GM15510 (cell line): ENCODE measurements around the gene CLDN6.

Experiments used
- POLR2A ChIP-seq: IDR thresholded peaks from 3 replicates; pipeline ENCODE4 v1.6.1; 2011; ENCODE audit warnings: borderline replicate concordance; ENCODE audit not compliant: insufficient read length; ENCODE audit errors: extremely low read depth

The CLDN6 gene

GRCh38 chr16:2991566-2992261, 26.3 kb downstream of the CLDN6 start:
- no peak for TF ChIP-seq POLR2A

- no peak for TF ChIP-seq POLR2A
Observed at GRCh38 chr16:2990891-2991290, 27.1 kb downstream of the CLDN6 start.

- no peak for TF ChIP-seq POLR2A
Observed at GRCh38 chr16:2988590-2989099, 29.3 kb downstream of the CLDN6 start.

GRCh38 chr16:2987833-2988232, 30.1 kb downstream of the CLDN6 start:
- no peak for TF ChIP-seq POLR2A

- TF ChIP-seq POLR2A: no peak
Observed at GRCh38 chr16:2987286-2987685, 30.7 kb downstream of the CLDN6 start.

GRCh38 chr16:2986623-2987188, 31.3 kb downstream of the CLDN6 start:
- no peak for TF ChIP-seq POLR2A

GRCh38 chr16:2985893-2986355, 32.1 kb downstream of the CLDN6 start:
- TF ChIP-seq POLR2A: no peak

- no peak for TF ChIP-seq POLR2A
Observed at GRCh38 chr16:2985462-2985861, 32.5 kb downstream of the CLDN6 start.

- no peak for TF ChIP-seq POLR2A
Observed at GRCh38 chr16:2983706-2984136, 34.3 kb downstream of the CLDN6 start.

- TF ChIP-seq POLR2A: no peak
Observed at GRCh38 chr16:2982402-2982801, 35.6 kb downstream of the CLDN6 start.

- no peak for TF ChIP-seq POLR2A
Observed at GRCh38 chr16:2981899-2982250, 36.1 kb downstream of the CLDN6 start.

- no peak for TF ChIP-seq POLR2A
Observed at GRCh38 chr16:2981177-2981898, 36.6 kb downstream of the CLDN6 start.

GRCh38 chr16:2980227-2981176, 37.5 kb downstream of the CLDN6 start, which contains the start of gene PKMYT1:
TSS of gene PKMYT1 (minus strand) at chr16:2980446. CDS start at chr16:2979657, 789 bp downstream.
- TF ChIP-seq POLR2A: peak; percentile 98

GRCh38 chr16:2979669-2980226, 38.2 kb downstream of the CLDN6 start:
- no peak for TF ChIP-seq POLR2A
